ENCODE measurements around the gene ERVMER34-1.

Gene ERVMER34-1, protein sequence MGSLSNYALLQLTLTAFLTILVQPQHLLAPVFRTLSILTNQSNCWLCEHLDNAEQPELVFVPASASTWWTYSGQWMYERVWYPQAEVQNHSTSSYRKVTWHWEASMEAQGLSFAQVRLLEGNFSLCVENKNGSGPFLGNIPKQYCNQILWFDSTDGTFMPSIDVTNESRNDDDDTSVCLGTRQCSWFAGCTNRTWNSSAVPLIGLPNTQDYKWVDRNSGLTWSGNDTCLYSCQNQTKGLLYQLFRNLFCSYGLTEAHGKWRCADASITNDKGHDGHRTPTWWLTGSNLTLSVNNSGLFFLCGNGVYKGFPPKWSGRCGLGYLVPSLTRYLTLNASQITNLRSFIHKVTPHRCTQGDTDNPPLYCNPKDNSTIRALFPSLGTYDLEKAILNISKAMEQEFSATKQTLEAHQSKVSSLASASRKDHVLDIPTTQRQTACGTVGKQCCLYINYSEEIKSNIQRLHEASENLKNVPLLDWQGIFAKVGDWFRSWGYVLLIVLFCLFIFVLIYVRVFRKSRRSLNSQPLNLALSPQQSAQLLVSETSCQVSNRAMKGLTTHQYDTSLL

GRCh38 chr4:52750819-52751486 is at the start of gene ERVMER34-1:
Gene ERVMER34-1 (minus strand): TSS chr4:52751425. CDS start chr4:52745520, 5,905 bp downstream.
- in situ Hi-C loops (cut with HindIII; ENCODE audit: low pct_ligation_motif_present, low pct_unique_long_range_greater_than_20kb, low sequenced_read_pairs), result no loop called here
- DNase-seq, result no peak

- in situ Hi-C loops (cut with HindIII; ENCODE audit: low pct_ligation_motif_present, low pct_unique_long_range_greater_than_20kb, low sequenced_read_pairs), result no loop called here
- no peak for DNase-seq
These were observed 48.6 kb upstream of the ERVMER34-1 start for GRCh38 chr4:52799813-52800212.

DNA sequence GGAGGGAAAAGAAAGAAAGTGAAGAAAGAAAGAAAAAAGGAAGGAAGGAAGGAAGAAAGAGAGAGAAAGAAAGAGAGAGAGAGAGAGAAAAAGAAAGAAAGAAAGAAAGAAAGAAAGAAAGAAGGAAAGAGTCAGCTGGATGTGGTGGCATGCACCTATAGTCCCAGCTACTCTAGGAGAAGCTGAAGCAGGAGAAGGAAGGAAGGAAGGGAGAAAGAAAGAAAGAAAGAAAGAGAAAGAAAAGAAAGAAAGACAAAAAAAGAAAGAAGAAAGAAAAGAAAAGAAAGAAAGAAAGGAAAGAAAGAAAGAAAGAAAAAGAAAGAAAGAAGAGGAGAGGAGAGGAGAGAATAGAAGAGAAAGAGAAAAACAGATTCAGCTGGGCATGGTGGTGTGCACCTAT is 44.3 kb upstream of the ERVMER34-1 start:
- in situ Hi-C loops (cut with HindIII; ENCODE audit: low pct_ligation_motif_present, low pct_unique_long_range_greater_than_20kb, low sequenced_read_pairs), result no loop called here
- DNase-seq, result no peak

GRCh38 chr4:52791936-52792335 is 40.7 kb upstream of the ERVMER34-1 start:
- in situ Hi-C loops (cut with HindIII; ENCODE audit: low pct_ligation_motif_present, low pct_unique_long_range_greater_than_20kb, low sequenced_read_pairs), result no loop called here
- DNase-seq, result no peak

GRCh38 chr4:52789774-52790173 is 38.5 kb upstream of the ERVMER34-1 start:
- no peak for DNase-seq
- in situ Hi-C loops (cut with HindIII; ENCODE audit: low pct_ligation_motif_present, low pct_unique_long_range_greater_than_20kb, low sequenced_read_pairs), result no loop called here

- no peak for DNase-seq
- in situ Hi-C loops (cut with HindIII; ENCODE audit: low pct_ligation_motif_present, low pct_unique_long_range_greater_than_20kb, low sequenced_read_pairs), result no loop called here
These were observed 37.6 kb upstream of the ERVMER34-1 start for GRCh38 chr4:52788806-52789205.

- no peak for DNase-seq
- in situ Hi-C loops (cut with HindIII; ENCODE audit: low pct_ligation_motif_present, low pct_unique_long_range_greater_than_20kb, low sequenced_read_pairs), result no loop called here
These were observed 31.8 kb upstream of the ERVMER34-1 start for GRCh38 chr4:52783069-52783468.

GRCh38 chr4:52780617-52781354 is 29.6 kb upstream of the ERVMER34-1 start:
- in situ Hi-C loops (cut with HindIII; ENCODE audit: low pct_ligation_motif_present, low pct_unique_long_range_greater_than_20kb, low sequenced_read_pairs), result no loop called here
- DNase-seq, result no peak

DNA sequence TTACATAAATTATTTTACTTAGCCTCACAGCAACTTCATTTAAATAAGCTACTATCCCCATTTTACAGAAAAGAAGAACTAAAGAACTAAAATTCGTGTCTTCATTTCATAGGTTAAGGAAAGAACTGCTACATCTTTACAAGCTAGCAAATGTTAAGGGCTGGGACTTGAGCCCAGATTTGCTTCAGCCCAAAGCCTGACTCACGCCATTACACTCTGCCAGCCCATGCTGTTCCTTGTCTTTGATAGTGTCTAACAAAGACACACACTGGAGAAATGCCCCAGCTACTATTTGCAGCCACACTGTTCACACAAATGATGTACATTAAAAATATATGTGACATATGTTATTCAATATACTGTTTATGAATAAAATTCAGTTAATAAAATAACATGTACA is 29.0 kb upstream of the ERVMER34-1 start:
- DNase-seq, result no peak
- in situ Hi-C loops (cut with HindIII; ENCODE audit: low pct_ligation_motif_present, low pct_unique_long_range_greater_than_20kb, low sequenced_read_pairs), result no loop called here

DNA sequence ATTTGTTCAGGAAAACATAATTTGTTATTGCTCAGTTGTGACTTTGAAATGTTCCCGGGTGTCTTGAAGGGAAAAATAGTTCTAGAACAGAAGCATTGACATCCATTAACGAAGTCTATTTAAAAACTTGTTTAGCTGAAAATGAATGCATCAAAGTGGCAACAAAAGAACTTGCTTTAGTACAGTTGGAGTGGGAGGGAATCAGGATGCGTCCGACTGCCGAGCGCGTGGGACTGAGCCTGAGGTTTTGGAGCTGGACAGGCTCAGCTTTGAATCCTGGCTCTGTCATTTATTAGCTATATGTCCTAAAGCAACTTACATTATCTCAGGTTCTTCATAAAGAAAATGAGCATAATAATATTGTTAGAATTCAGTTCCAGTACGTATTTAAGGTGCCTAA is 9.0 kb upstream of the ERVMER34-1 start:
- no peak for DNase-seq
- in situ Hi-C loops (cut with HindIII; ENCODE audit: low pct_ligation_motif_present, low pct_unique_long_range_greater_than_20kb, low sequenced_read_pairs), result no loop called here

- no peak for DNase-seq
- in situ Hi-C loops (cut with HindIII; ENCODE audit: low pct_ligation_motif_present, low pct_unique_long_range_greater_than_20kb, low sequenced_read_pairs), result no loop called here
These were observed 4.2 kb upstream of the ERVMER34-1 start for GRCh38 chr4:52755426-52755825.

- in situ Hi-C loops (cut with HindIII; ENCODE audit: low pct_ligation_motif_present, low pct_unique_long_range_greater_than_20kb, low sequenced_read_pairs), result no loop called here
- no peak for DNase-seq
These were observed 1.7 kb upstream of the ERVMER34-1 start for GRCh38 chr4:52752936-52753335.

GRCh38 chr4:52751487-52751911 is 274 bp upstream of the ERVMER34-1 start:
- DNase-seq, result no peak
- in situ Hi-C loops (cut with HindIII; ENCODE audit: low pct_ligation_motif_present, low pct_unique_long_range_greater_than_20kb, low sequenced_read_pairs), result no loop called here

GRCh38 chr4:52750213-52750612 is 1.0 kb downstream of the ERVMER34-1 start:
- no peak for DNase-seq
- in situ Hi-C loops (cut with HindIII; ENCODE audit: low pct_ligation_motif_present, low pct_unique_long_range_greater_than_20kb, low sequenced_read_pairs), result no loop called here

DNA sequence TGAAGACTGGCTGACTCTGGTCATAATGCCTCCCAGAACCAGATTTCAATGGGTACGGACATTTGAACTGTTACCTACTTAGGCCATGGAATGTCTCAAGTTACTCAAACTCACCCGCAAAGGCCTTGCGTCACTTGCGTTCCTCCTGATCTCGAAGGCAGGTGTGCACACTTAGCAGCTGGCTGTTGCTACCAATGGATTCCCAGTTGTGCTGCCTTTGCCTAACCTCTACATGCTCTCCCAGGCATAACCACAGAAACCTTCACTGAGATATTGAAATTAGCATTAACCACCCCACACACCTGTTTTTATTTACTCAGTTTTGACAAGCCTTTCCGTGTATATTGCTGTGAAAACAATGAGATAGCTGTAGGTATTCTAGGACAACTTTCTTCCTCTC is 2.8 kb downstream of the ERVMER34-1 start:
- no peak for DNase-seq
- in situ Hi-C loops (cut with HindIII; ENCODE audit: low pct_ligation_motif_present, low pct_unique_long_range_greater_than_20kb, low sequenced_read_pairs), result no loop called here

GRCh38 chr4:52744588-52744987 is 6.6 kb downstream of the ERVMER34-1 start:
- DNase-seq, result no peak
- in situ Hi-C loops (cut with HindIII; ENCODE audit: low pct_ligation_motif_present, low pct_unique_long_range_greater_than_20kb, low sequenced_read_pairs), result no loop called here

GRCh38 chr4:52743444-52744019 is 7.7 kb downstream of the ERVMER34-1 start:
- DNase-seq, result no peak
- in situ Hi-C loops (cut with HindIII; ENCODE audit: low pct_ligation_motif_present, low pct_unique_long_range_greater_than_20kb, low sequenced_read_pairs), result no loop called here

DNA sequence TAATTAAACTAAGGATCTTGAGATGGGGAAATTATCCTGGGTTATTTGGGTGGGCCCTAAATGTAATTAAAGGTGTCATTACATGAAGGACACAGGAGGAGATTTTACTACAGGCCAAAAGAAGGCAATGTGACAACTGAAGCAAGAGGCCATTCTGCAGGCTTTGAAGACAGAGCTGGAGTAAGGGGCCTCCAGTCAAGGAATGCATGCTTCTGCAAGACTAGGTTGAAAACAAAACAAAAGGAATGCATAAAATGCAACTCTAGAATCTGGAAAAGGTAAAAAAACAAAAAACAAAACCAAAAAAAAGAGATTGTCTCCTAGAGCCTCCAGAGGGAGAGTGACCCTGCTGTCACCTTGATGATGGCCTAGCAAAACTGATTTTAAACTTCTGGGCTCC is 21.6 kb downstream of the ERVMER34-1 start:
- in situ Hi-C loops (cut with HindIII; ENCODE audit: low pct_ligation_motif_present, low pct_unique_long_range_greater_than_20kb, low sequenced_read_pairs), result no loop called here
- no peak for DNase-seq

Measured in ACHN (cell line).